Small intestine (tissue), 7 donors: ENCODE data around the gene EARS2. TPM values are rescaled to one million over a fixed set of nuclear protein-coding genes. Genes with fewer than 3 reads are reported as not detected.
A peak's percentile ranks its signal among the peaks of the same experiment; 100 is the strongest.
"Not testable (repeated sequence)": the region's sequence is repeated elsewhere in the genome, so short reads cannot be mapped to it uniquely, and the experiment has no call there.

ENCODE experiments used
- DNase-seq, 2 donors: peaks; one replicate each; pipeline versions ENCODE4 v3.0.0 to v3.0.0-alpha.2; 2013
- FAIRE-seq: peaks from 2 replicates; lab custom pipeline; 2012; peaks lifted over from hg19 to GRCh38; lab: Jason Lieb, UNC
- H3K27ac ChIP-seq, 3 donors: one replicate each; pipeline ENCODE4 v1.5.1; 2013; ENCODE audit warnings: low read length in 2 of 3, mild to moderate bottlenecking in 2 of 3, control low read depth in 1 of 3, inconsistent platforms in 1 of 3, low read depth in 1 of 3, moderate library complexity in 1 of 3
- H3K27me3 ChIP-seq, 3 donors: one replicate each; pipeline ENCODE4 v1.6.1; 2013; ENCODE audit warnings: low read length in 3 of 3, inconsistent platforms in 1 of 3; ENCODE audit not compliant: control insufficient read depth in 3 of 3, insufficient read depth in 3 of 3
- H3K36me3 ChIP-seq, 3 donors: one replicate each; pipeline ENCODE4 v1.6.1; 2013; ENCODE audit warnings: low read length in 3 of 3, inconsistent platforms in 1 of 3, low read depth in 1 of 3, mild to moderate bottlenecking in 1 of 3, moderate library complexity in 1 of 3; ENCODE audit not compliant: control insufficient read depth in 3 of 3, insufficient read depth in 2 of 3
- H3K4me1 ChIP-seq, 3 donors: one replicate each; pipeline ENCODE4 v1.6.1; 2013; ENCODE audit warnings: low read length in 2 of 3, inconsistent platforms in 1 of 3, low read depth in 1 of 3, mild to moderate bottlenecking in 1 of 3, moderate library complexity in 1 of 3; ENCODE audit not compliant: control insufficient read depth in 3 of 3, insufficient read depth in 2 of 3
- H3K4me3 ChIP-seq, 3 donors: one replicate each; pipeline ENCODE4 v1.5.1; 2013; ENCODE audit warnings: low read length in 3 of 3, control low read depth in 1 of 3, inconsistent platforms in 1 of 3, low read depth in 1 of 3, mild to moderate bottlenecking in 1 of 3, moderate library complexity in 1 of 3
- H3K9me3 ChIP-seq, 2 donors: one replicate each; pipeline ENCODE4 v1.6.1; 2013; ENCODE audit warnings: low read depth in 1 of 2, low read length in 1 of 2; ENCODE audit not compliant: control insufficient read depth in 2 of 2, insufficient read depth in 1 of 2
- WGBS, 3 donors: extraction: QIAGEN DNeasy Blood & Tissue Kit; methylation state at CpG; one replicate each; pipeline ENCODE4 v1.1.7; 2013; 5-methylcytosine and 5-hydroxymethylcytosine counted together
- polyA plus RNA-seq, 4 donors: library from polyadenylated mRNA; stranded (reverse) in 3 of 4; unstranded in 1 of 4; fragments of 200-250 nt in 3 of 4; fragments of 120-200 nt in 1 of 4; gene quantifications; one replicate each; pipeline versions ENCODE4 v1.2.1 to v1.2.3, GENCODE V29; 2013
- donor health status: healthy with polysubstance abuse.
- donor health status: control.
- donor health status: control.
- donor health status: Bipolar disorder and iron deficiency.
- donor health status: healthy.

Gene EARS2
- polyA plus RNA-seq, 4 donors: 2.4 to 26.2 (median 11.9) TPM

GRCh38 chr16:23587726-23588125, 30.6 kb upstream of the EARS2 start:
- Histone ChIP-seq H3K4me3 (no peak overlapping the region), H3K4me1 (no peaks in the 10 kb centered on the region), H3K27ac (no peak overlapping the region), H3K27me3 (no peaks in the 10 kb centered on the region), H3K9me3 (no peaks in the 10 kb centered on the region), H3K36me3 (peaks cover 17 to 63% (median 25%) of the 10 kb centered on the region in 3 donors)
- 90 to 96% (median 95%) methylated on average over 5 of the region's 5 CpGs for WGBS, 3 donors
- no peak for FAIRE-seq
- no peak for DNase-seq

GRCh38 chr16:23584186-23585076, 27.3 kb upstream of the EARS2 start:
- WGBS, 3 donors: 91 to 96% (median 93%) methylated on average over 13 of the region's 14 CpGs
- Histone ChIP-seq H3K36me3 (peaks cover 14 to 52% (median 22%) of the 10 kb centered on the region in 3 donors), H3K4me3 (no peak overlapping the region), H3K4me1 (no peaks in the 10 kb centered on the region), H3K27me3 (no peaks in the 10 kb centered on the region), H3K9me3 (no peaks in the 10 kb centered on the region), H3K27ac (no peak overlapping the region)
- no peak for DNase-seq
- FAIRE-seq: no peak

- DNase-seq, H3K4me3 ChIP-seq, H3K9me3 ChIP-seq, H3K27me3 ChIP-seq, FAIRE-seq, H3K27ac ChIP-seq, H3K4me1 ChIP-seq: not testable (repeated sequence)
- peaks cover 17 to 50% (median 19%) of the 10 kb centered on the region in 3 donors for H3K36me3 ChIP-seq
- WGBS, 3 donors: 95 to 97% (median 96%) methylated on average over 14 to 30 of the region's 30 CpGs
These were observed 26.1 kb upstream of the EARS2 start for GRCh38 chr16:23583271-23583670.

GRCh38 chr16:23581764-23582163, 24.6 kb upstream of the EARS2 start:
- no peaks in the 10 kb centered on the region for H3K9me3 ChIP-seq
- H3K4me1 ChIP-seq: no peaks in the 10 kb centered on the region
- no peak overlapping the region for H3K27ac ChIP-seq
- no peak overlapping the region for H3K4me3 ChIP-seq
- H3K36me3 ChIP-seq: peaks cover 9 to 37% (median 14%) of the 10 kb centered on the region in 3 donors
- FAIRE-seq (no peak), DNase-seq (peak in 1 of 2 donors; percentile 41)
- no peaks in the 10 kb centered on the region for H3K27me3 ChIP-seq

GRCh38 chr16:23580391-23580790, 23.2 kb upstream of the EARS2 start:
- Histone ChIP-seq H3K9me3 (no peaks in the 10 kb centered on the region), H3K4me1 (no peaks in the 10 kb centered on the region), H3K36me3 (peaks cover 9 to 30% (median 13%) of the 10 kb centered on the region in 3 donors), H3K4me3 (no peak overlapping the region), H3K27ac (no peak overlapping the region), H3K27me3 (no peaks in the 10 kb centered on the region)
- FAIRE-seq (no peak), DNase-seq (no peak)

GRCh38 chr16:23579371-23579770, 22.2 kb upstream of the EARS2 start:
- no peak for FAIRE-seq
- Histone ChIP-seq H3K4me1 (no peaks in the 10 kb centered on the region), H3K4me3 (no peak overlapping the region), H3K36me3 (peaks cover 3 to 31% (median 10%) of the 10 kb centered on the region in 3 donors), H3K27me3 (no peaks in the 10 kb centered on the region), H3K9me3 (no peaks in the 10 kb centered on the region), H3K27ac (no peak overlapping the region)
- 96 to 100% (median 97%) methylated on average over 4 of the region's 4 CpGs for WGBS, 3 donors
- DNase-seq: no peak

GRCh38 chr16:23578101-23578830, 21.1 kb upstream of the EARS2 start:
- no peaks in the 10 kb centered on the region for H3K27me3 ChIP-seq
- DNase-seq (peak in 1 of 2 donors; percentile 9), FAIRE-seq (no peak)
- 55 to 70% (median 55%) methylated on average over 5 of the region's 5 CpGs for WGBS, 3 donors
- no peaks in the 10 kb centered on the region for H3K4me1 ChIP-seq
- no peak overlapping the region for H3K4me3 ChIP-seq
- H3K27ac ChIP-seq: no peak overlapping the region
- H3K9me3 ChIP-seq: no peaks in the 10 kb centered on the region
- peaks cover 3 to 36% (median 7%) of the 10 kb centered on the region in 3 donors for H3K36me3 ChIP-seq

GRCh38 chr16:23577493-23577892, 20.3 kb upstream of the EARS2 start:
- H3K9me3 ChIP-seq: no peaks in the 10 kb centered on the region
- FAIRE-seq (no peak), DNase-seq (no peak)
- H3K4me1 ChIP-seq: no peaks in the 10 kb centered on the region
- H3K36me3 ChIP-seq: peaks cover 5 to 41% (median 7%) of the 10 kb centered on the region in 3 donors
- no peak overlapping the region for H3K4me3 ChIP-seq
- 94 to 100% (median 96%) methylated on average over 2 of the region's 2 CpGs for WGBS, 3 donors
- H3K27me3 ChIP-seq: no peaks in the 10 kb centered on the region
- no peak overlapping the region for H3K27ac ChIP-seq
